ENCODE results near the gene PRKD1.

The PRKD1 gene

DNA sequence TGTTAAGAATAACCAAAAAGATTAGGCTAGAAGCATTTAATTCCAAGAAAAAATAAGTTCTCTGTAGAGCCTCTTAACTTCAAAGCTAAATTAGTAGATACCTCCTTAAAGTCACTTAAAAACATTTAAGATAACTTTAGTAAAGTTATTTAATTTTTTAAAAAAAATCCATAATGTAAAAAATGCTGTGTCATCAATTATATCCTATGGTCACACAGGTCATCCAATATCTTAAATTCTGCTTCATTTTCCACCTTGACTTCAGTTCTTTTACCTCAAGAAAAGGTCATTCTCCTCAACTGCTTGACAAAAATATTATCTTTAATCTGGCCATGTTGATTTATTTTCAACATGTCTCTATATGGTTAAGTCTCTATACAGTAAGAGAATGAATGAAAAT is 274.3 kb downstream of the PRKD1 start:
- TF ChIP-seq BACH2 (CRISPR knock-in tag; IDR thresholded peaks at IDR 0.05; ENCODE audit: borderline replicate concordance) (no peak), SNAI2 (CRISPR knock-in tag; IDR thresholded peaks at IDR 0.05) (no peak), PPARA (CRISPR knock-in tag; IDR thresholded peaks at IDR 0.05; ENCODE audit: borderline replicate concordance) (no peak), ZNF70 (CRISPR knock-in tag; IDR thresholded peaks at IDR 0.05) (no peak), ZFP3 (CRISPR knock-in tag; IDR thresholded peaks at IDR 0.05) (no peak), GLIS3 (CRISPR knock-in tag; IDR thresholded peaks at IDR 0.05) (no peak), ZFP30 (CRISPR knock-in tag; IDR thresholded peaks at IDR 0.05) (no peak), ESRRG (CRISPR knock-in tag; IDR thresholded peaks at IDR 0.05) (no peak), ZNF8 (CRISPR knock-in tag; IDR thresholded peaks at IDR 0.05) (no peak), CSDC2 (CRISPR knock-in tag; IDR thresholded peaks at IDR 0.05) (no peak), RARB (CRISPR knock-in tag; IDR thresholded peaks at IDR 0.05) (no peak), ISL1 (CRISPR knock-in tag; IDR thresholded peaks at IDR 0.05) (no peak), ZNF565 (CRISPR knock-in tag; conservative IDR thresholded peaks at IDR 0.05; ENCODE audit: low read depth) (no peak), OSR1 (CRISPR knock-in tag; IDR thresholded peaks at IDR 0.05) (no peak)
- TF ChIP-seq, protein P1, sequence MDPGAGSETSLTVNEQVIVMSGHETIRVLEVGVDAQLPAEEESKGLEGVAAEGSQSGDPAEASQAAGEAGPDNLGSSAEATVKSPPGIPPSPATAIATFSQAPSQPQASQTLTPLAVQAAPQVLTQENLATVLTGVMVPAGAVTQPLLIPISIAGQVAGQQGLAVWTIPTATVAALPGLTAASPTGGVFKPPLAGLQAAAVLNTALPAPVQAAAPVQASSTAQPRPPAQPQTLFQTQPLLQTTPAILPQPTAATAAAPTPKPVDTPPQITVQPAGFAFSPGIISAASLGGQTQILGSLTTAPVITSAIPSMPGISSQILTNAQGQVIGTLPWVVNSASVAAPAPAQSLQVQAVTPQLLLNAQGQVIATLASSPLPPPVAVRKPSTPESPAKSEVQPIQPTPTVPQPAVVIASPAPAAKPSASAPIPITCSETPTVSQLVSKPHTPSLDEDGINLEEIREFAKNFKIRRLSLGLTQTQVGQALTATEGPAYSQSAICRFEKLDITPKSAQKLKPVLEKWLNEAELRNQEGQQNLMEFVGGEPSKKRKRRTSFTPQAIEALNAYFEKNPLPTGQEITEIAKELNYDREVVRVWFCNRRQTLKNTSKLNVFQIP (CRISPR knock-in tag; IDR thresholded peaks at IDR 0.05; ENCODE audit: borderline replicate concordance, low read depth): no peak
- TF ChIP-seq, protein P2, sequence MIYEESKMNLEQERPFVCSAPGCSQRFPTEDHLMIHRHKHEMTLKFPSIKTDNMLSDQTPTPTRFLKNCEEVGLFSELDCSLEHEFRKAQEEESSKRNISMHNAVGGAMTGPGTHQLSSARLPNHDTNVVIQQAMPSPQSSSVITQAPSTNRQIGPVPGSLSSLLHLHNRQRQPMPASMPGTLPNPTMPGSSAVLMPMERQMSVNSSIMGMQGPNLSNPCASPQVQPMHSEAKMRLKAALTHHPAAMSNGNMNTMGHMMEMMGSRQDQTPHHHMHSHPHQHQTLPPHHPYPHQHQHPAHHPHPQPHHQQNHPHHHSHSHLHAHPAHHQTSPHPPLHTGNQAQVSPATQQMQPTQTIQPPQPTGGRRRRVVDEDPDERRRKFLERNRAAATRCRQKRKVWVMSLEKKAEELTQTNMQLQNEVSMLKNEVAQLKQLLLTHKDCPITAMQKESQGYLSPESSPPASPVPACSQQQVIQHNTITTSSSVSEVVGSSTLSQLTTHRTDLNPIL (CRISPR knock-in tag; IDR thresholded peaks at IDR 0.05; ENCODE audit: low read depth): no peak
- TF ChIP-seq, protein P3, sequence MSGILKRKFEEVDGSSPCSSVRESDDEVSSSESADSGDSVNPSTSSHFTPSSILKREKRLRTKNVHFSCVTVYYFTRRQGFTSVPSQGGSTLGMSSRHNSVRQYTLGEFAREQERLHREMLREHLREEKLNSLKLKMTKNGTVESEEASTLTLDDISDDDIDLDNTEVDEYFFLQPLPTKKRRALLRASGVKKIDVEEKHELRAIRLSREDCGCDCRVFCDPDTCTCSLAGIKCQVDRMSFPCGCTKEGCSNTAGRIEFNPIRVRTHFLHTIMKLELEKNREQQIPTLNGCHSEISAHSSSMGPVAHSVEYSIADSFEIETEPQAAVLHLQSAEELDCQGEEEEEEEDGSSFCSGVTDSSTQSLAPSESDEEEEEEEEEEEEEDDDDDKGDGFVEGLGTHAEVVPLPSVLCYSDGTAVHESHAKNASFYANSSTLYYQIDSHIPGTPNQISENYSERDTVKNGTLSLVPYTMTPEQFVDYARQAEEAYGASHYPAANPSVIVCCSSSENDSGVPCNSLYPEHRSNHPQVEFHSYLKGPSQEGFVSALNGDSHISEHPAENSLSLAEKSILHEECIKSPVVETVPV (CRISPR knock-in tag; IDR thresholded peaks at IDR 0.05): no peak
- TF ChIP-seq, protein P4, sequence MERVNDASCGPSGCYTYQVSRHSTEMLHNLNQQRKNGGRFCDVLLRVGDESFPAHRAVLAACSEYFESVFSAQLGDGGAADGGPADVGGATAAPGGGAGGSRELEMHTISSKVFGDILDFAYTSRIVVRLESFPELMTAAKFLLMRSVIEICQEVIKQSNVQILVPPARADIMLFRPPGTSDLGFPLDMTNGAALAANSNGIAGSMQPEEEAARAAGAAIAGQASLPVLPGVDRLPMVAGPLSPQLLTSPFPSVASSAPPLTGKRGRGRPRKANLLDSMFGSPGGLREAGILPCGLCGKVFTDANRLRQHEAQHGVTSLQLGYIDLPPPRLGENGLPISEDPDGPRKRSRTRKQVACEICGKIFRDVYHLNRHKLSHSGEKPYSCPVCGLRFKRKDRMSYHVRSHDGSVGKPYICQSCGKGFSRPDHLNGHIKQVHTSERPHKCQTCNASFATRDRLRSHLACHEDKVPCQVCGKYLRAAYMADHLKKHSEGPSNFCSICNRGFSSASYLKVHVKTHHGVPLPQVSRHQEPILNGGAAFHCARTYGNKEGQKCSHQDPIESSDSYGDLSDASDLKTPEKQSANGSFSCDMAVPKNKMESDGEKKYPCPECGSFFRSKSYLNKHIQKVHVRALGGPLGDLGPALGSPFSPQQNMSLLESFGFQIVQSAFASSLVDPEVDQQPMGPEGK (CRISPR knock-in tag; IDR thresholded peaks at IDR 0.05; ENCODE audit: borderline replicate concordance): no peak
- no peak for ATAC-seq

DNA sequence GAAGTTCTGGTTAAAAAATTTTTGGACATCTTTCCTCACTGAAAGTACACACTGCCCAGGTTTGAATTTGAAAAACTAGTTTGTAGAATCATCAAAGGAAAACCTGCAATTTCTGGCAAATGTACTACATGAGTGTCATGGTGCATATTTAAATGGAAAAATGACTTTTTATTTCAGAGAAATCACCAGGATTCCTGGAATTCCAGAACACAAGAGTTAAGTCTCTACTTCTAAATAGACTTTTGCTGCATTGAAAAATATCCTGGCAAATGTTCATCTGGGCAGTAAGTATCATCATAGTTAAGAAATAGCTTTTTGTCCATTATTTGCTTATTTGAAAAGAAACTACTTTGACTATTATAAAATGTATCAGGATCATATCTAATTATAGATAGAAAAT is 275.1 kb downstream of the PRKD1 start:
- ATAC-seq: no peak
- TF ChIP-seq GLIS3 (CRISPR knock-in tag; IDR thresholded peaks at IDR 0.05): no peak
- TF ChIP-seq, protein P1 (CRISPR knock-in tag; IDR thresholded peaks at IDR 0.05; ENCODE audit: borderline replicate concordance, low read depth): no peak

DNA sequence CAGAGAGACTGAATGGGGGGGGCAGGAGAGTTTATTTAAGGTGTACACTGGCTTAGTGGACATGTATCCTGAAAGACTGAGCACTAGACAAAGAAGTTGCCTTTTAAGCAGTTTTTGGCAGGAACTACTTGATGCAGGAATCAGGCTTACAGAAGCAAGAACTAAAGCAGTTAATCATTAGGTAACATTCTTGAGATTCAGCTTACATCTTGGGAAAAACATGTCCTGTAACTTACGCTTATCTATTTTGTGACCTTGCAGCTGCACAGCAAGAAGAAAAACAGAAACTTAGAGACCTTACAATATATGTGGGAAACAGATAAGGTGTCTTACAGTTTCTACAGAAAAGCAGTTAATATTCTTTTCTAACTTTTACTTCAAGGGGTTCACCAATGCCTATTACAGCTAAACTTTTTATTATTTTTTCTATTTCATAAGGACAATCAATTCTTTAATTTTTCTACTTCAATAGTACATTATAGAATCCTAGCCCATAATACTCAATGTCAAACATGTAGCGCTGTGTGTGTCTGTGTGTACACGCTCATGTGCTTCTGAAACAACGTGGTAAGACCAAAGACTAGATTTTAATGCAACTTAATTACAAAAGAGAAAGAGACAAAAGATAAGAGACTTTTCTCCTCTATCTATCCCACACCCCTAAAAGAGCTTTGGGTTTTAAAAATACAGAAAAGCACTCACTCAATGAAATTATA is 276.9 kb downstream of the PRKD1 start:
- TF ChIP-seq TOX (CRISPR knock-in tag; IDR thresholded peaks at IDR 0.05; ENCODE audit: borderline replicate concordance) (no peak), ARNTL (CRISPR knock-in tag; IDR thresholded peaks at IDR 0.05; ENCODE audit: borderline replicate concordance, low read depth) (no peak), PPARA (CRISPR knock-in tag; IDR thresholded peaks at IDR 0.05; ENCODE audit: borderline replicate concordance) (no peak), ZFP30 (CRISPR knock-in tag; IDR thresholded peaks at IDR 0.05) (no peak), RARB (CRISPR knock-in tag; IDR thresholded peaks at IDR 0.05) (no peak), SNAI2 (CRISPR knock-in tag; IDR thresholded peaks at IDR 0.05) (no peak), TCF4 (CRISPR knock-in tag; IDR thresholded peaks at IDR 0.05; ENCODE audit: borderline replicate concordance) (no peak), OSR1 (CRISPR knock-in tag; IDR thresholded peaks at IDR 0.05) (no peak), ESRRG (CRISPR knock-in tag; IDR thresholded peaks at IDR 0.05) (no peak), ISL1 (CRISPR knock-in tag; IDR thresholded peaks at IDR 0.05) (no peak), ZNF8 (CRISPR knock-in tag; IDR thresholded peaks at IDR 0.05) (no peak), ZNF565 (CRISPR knock-in tag; conservative IDR thresholded peaks at IDR 0.05; ENCODE audit: low read depth) (no peak), GLIS3 (CRISPR knock-in tag; IDR thresholded peaks at IDR 0.05) (no peak)
- TF ChIP-seq, protein P2 (CRISPR knock-in tag; IDR thresholded peaks at IDR 0.05; ENCODE audit: low read depth): no peak
- TF ChIP-seq, protein P4 (CRISPR knock-in tag; IDR thresholded peaks at IDR 0.05; ENCODE audit: borderline replicate concordance): no peak
- no peak for ATAC-seq

Data from SK-N-SH treated with all-trans-retinoic acid at 6 μM for 48 hours (cell line).